RPMI8226 (cell line): ENCODE data around the gene PHOSPHO2.
"Not testable (repeated sequence)": the region's sequence is repeated elsewhere in the genome, so short reads cannot be mapped to it uniquely, and the experiment has no call there.

Experiments
- DNase-seq: peaks from one replicate; pipeline ENCODE4 v3.0.0-alpha.2; 2015

Gene PHOSPHO2

GRCh38 chr2:169684712-169685111 is 9.6 kb upstream of the PHOSPHO2 start:
- DNase-seq, result not testable (repeated sequence)

- DNase-seq, result not testable (repeated sequence)
These were observed 7.4 kb upstream of the PHOSPHO2 start for GRCh38 chr2:169686825-169687224.

DNA sequence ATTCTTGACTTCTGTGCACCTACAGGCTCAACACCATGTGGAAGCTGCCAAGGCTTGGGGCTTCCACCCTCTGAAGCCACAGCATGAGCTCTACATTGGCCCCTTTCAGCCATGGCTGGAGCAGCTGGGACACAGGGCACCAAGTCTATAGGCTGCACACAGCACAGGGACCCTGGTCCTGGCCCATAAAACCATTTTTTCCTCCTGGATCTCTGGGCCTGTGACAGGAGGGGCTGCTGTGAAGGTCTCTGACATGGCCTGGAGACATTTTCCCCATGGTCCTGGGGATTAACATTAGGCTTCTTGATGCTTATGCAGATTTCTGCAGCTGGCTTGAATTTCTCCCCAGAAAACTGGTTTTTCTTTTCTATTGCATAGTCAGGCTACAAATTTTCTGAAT is 6.3 kb upstream of the PHOSPHO2 start:
- not testable (repeated sequence) for DNase-seq

GRCh38 chr2:169690958-169691357 is 3.3 kb upstream of the PHOSPHO2 start:
- DNase-seq, result no peak

- no peak for DNase-seq
These were observed 1.6 kb upstream of the PHOSPHO2 start for GRCh38 chr2:169692718-169693117.

DNA sequence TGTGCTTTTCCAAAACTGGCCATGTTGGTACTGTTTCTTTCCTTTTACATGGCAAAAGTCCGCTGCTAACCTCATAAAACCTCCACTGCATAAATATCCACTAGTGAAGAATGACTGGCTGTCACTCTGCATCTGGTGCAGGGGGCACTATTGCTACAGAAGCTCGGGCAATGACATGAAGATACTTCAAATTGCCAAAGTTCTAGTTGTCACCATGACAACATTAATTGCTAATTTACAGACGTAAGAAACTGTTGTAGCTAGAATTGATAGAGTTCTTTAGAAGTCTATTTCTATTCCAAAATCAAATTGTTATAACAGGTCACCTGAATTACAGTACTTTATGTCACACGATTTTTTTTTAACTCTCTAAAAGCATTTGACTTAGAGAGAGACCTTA is 909 bp upstream of the PHOSPHO2 start:
- peak; percentile 15 for DNase-seq

DNA sequence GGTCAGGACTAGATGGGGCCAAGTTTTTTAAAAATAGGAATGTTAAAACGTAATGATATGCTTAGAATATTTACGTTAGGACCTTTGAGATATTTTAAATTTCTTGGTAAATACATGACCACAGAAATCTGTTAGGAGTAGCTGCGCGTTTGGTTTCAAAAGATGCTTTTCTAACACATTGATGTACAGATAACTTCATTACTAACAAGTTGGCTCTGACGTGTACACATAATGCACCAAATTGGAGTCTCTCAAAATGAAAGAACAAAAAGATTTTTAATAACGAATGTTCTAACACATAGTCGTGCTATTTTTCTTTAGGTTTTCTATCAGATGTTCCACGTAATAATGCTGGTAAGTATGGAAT is 608 bp downstream of the PHOSPHO2 start:
- no peak for DNase-seq

GRCh38 chr2:169696381-169696780 is 2.1 kb downstream of the PHOSPHO2 start:
- DNase-seq, result no peak

GRCh38 chr2:169699173-169699572 is 4.9 kb downstream of the PHOSPHO2 start:
- DNase-seq, result not testable (repeated sequence)

DNA sequence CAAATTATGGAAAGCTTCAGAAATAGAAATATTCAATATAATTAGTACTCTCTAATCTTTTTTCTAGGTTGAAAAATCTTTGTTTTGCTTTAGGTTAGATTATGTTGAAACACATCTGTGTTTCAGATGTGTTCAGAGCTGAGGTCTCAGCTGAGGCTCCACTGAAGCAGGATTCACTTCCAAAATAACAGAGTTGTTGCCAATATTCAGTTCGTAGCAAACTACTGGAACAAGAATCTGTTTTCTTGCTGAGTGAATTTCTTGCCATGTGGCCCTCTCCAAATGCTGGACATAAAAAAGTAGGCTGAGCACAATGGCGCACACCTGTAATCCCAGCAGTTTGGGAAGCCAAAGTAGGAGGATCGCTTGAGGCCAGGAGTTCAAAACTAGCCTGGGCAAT is 8.7 kb downstream of the PHOSPHO2 start:
- no peak for DNase-seq

DNA sequence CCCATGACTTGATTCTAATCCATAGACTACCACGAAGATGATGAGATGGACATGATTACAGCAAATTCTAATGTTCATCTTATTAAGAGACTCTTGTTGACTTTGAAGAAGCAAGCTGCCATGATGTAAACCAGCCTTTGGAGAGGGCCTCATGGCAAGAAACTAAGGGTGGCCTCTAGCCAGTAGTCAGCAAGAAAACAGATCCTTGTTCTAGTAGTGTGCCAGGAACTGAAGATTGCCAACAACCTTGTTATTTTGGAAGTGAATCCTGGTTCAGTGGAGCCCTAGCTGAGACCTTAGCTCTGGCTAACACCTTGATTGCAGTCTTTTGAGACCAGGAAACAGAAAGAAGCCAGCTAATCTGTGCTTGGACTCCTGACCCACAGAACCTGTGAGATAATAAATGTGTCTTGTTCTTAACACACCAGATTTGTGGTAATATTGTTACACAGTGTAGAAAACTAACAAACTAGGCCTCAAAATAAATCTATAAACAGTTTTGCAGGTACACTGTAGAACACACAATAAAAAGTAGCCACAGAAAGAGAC is 10.0 kb downstream of the PHOSPHO2 start:
- no peak for DNase-seq

DNA sequence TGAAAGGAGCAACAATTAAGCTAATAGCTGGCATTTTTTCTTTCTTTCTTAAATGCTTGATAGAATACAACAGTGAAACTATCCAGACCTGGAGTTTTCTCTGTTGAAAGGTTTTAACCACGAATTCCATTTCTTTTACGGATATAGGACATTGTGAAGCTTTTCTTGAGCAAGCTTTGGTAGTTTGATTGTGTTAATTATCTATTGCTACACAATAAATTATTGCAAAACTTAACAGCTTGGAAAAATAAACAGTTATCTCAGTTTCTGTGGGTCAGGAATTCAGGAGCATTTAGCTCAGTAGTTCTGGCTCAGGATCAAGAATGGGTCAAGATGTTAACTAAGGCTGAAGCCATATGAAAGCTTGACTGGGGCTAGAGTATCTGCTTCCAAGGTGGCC is 11.7 kb downstream of the PHOSPHO2 start:
- DNase-seq, result no peak

- no peak for DNase-seq
These were observed 13.4 kb downstream of the PHOSPHO2 start for GRCh38 chr2:169707626-169708025.

DNA sequence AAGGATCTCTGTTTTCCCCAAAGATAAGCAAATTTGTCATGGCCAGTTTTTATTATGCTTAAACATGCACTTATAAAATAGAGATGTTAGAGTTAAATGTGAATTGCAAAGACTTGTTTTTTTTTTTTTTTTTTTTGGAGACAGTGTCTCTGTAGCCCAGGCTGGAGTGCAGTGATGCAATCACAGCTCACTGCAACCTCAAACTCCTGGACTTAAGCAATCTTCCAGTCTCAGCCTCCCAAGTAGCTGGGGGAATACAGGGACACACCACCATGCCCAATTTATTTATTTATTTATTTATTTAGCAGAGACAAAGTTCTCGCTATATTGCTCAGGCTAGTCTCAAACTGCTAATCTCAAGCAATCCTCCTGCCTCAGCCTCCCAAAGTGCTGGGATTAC is 15.1 kb downstream of the PHOSPHO2 start:
- DNase-seq, result no peak

GRCh38 chr2:169709981-169710380 is 15.7 kb downstream of the PHOSPHO2 start:
- no peak for DNase-seq

- DNase-seq, result no peak
These were observed 17.7 kb downstream of the PHOSPHO2 start for GRCh38 chr2:169711751-169712509.

GRCh38 chr2:169712791-169713227 is 18.5 kb downstream of the PHOSPHO2 start:
- no peak for DNase-seq

DNA sequence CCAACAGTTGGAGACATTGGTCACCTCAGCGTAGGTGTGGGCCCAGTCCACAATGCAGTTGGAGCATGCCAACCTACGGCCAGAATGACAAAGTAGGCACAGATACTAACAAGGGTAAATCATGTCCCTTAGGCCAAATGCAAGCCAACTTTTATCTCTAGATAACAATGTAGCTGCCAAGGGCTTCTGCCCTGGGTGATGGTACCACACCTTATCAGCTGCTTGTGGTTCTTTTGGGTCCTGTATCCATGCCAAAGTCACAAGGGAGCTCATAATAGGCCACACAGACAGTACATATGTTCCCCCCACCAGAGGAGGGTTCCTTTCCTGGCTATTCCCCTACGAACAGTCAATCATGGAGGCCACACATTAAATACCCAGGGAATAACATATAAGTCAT is 19.1 kb downstream of the PHOSPHO2 start:
- DNase-seq, result no peak

DNA sequence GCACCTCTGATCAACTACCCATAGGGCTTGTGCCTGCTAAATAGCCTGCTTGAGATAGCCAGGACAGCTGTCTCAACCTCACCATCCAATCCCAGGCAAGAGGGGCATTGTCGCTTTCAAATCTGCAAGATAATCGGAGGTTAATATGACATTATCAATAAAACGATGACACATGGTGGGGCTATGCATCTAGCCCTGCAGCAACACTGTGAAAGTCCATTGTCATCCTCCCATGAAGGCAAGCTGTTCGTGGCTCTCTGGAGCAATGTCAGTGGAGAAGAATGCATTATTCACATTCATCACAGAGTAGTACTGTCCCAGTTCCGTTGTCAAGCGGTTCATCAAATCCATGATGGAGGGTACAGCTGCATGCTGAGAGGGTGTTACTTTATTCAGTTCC is 20.4 kb downstream of the PHOSPHO2 start:
- no peak for DNase-seq

GRCh38 chr2:169715379-169716237 is 21.3 kb downstream of the PHOSPHO2 start:
- peak; percentile 64 for DNase-seq

- peak; percentile 20 for DNase-seq
These were observed 22.1 kb downstream of the PHOSPHO2 start for GRCh38 chr2:169716238-169716886.

DNA sequence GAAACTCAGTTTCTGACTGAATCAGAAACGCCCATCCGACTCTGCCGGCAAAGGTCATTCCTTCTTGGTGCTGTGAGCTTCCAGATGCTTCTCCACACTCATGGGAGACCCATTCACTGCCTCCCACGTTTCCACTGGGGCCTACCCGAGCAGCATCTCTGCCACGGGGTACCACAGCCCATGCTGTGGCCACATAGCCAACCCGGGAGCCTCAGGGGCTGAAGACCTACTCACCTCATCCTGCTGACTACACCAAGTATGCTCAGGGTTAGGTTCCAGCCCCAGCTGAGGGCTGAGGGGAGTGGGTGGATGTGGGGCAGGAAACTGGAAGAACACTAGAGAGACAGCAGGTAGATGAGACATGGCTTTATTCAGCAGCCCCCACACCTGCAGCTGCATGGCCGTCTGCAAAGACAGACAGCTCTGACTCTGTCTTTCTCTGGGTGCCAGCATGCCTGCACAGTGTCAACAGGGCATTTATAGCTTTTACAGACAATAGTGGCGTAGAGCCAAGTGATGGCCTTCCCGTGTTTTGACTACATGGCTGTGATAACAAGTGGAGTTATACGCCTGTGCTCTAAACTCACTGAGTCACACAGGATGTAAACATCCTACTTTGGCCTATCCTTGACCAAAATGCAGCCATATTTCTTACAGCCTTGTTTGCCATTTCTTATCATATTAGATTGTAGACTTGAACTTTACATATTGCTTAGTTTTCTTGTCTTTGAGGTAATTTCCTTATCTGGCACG is 22.8 kb downstream of the PHOSPHO2 start:
- DNase-seq, result peak; percentile 18

DNA sequence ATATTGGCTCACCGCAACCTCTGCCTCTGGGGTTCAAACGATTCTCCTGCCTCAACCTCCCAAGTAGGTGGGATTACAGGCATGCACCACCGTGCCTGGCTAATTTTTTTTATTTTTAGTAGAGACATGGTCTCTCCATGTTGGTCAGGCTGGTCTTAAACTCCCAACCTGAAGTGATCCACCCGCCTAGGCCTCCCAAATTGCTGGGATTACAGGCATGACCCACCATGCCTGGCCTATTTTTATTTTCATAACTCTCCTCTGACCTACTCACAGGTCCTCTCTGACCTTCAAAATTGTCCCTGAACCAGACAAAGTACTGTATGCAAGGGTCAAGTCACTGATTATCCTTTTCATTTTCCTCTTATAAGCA is 23.4 kb downstream of the PHOSPHO2 start:
- no peak for DNase-seq
